Activated T-cell treated with anti-CD3 and anti-CD28 coated beads for 4 hours (primary cell): ENCODE results near the gene C14orf39.

Experiments used
- DNase-seq: peaks from one replicate; pipeline ENCODE4 v3.0.0-alpha.2; 2020

Gene C14orf39, protein sequence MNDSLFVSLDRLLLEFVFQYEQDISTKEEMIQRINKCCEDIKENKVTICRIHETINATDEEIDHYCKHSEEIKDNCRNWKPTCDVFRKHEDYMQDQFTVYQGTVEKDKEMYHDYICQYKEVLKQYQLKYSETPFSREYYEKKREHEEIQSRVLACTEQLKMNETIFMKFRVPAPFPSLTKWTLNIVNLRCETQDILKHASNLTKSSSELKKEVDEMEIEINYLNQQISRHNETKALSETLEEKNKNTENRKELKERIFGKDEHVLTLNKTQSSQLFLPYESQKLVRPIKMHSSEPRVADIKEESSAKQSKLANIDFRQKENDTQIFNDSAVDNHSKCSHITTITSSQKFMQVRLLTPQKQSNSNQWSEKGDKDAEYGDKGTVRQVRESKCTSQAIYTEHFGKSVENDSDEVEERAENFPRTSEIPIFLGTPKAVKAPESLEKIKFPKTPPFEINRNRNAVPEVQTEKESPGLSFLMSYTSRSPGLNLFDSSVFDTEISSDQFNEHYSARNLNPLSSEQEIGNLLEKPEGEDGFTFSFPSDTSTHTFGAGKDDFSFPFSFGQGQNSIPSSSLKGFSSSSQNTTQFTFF

GRCh38 chr14:60485598-60486251 lies at the start of gene C14orf39:
TSS of gene C14orf39 (minus strand) at chr14:60486063. CDS start at chr14:60485078, 985 bp downstream.
- no peak for DNase-seq

DNA sequence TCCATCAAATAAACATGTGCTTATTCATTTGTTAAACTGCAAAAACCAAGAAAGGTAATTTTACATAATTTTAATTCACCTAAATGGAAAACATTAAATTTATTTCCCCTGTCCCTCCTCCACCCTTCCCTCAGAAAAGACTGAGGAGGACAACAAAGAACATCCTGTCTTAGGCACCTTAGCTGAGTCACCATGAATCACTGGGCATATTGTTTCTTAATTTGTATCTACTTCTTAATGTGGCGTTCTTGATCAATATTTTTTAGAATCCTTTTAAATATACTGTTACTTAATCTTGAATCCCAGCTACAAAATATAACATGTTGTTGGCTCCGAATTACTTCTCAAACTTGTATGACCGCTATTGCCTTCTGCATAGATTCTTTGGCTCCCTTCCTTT lies 46.6 kb upstream of the C14orf39 start:
- no peak for DNase-seq

GRCh38 chr14:60515511-60516289 lies 29.8 kb upstream of the C14orf39 start:
- DNase-seq: no peak

- no peak for DNase-seq
Measured at GRCh38 chr14:60514741-60515491, 29.1 kb upstream of the C14orf39 start.

DNA sequence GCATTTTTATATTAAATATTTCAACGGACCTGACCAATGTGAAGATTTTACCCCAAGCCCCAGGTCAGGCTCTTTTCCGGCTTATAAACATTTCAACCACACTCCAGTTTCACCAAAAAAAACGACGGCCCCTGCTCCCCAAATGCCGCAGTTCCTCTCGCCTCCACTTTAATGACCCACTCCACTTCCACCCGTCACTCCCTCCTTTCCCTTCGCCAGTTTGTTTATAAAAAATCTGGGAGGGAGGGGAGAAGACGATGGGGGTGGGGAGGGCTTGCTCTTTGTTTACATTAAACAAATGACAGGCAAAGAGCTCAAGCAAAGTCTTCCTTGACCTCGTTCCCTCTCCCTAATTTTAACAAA lies 28.5 kb upstream of the C14orf39 start:
- DNase-seq: no peak

DNA sequence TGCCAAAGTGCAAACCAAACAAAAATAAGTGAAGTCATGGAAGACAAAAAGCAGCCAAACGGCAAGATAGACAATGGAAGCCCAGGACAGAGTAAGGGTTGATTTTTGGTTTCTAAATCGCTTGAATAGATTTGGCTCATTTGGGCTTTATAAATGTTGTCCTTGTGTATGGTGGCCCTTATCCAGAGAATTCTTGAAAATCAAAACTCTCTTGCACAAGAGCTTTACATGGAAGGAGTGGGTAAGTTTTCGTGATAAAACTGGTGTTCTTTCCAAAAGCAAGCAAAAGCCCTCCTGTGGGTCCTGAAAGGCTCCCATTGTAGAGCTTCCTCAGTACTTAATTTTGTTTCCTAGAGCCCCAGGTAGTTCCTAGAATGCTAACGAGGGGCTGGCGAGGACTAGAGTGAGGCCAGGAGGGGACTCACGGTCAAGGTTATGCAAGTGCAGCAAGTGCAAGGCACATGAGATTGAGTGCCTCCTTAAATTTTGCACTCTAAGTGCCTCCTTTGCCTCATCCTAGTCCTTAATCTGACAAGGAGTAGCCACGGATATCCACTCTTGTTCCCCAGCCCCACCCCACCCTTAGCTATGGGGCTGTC lies 27.2 kb upstream of the C14orf39 start:
- no peak for DNase-seq

- DNase-seq: no peak
Measured at GRCh38 chr14:60512126-60512525, 26.3 kb upstream of the C14orf39 start.

DNA sequence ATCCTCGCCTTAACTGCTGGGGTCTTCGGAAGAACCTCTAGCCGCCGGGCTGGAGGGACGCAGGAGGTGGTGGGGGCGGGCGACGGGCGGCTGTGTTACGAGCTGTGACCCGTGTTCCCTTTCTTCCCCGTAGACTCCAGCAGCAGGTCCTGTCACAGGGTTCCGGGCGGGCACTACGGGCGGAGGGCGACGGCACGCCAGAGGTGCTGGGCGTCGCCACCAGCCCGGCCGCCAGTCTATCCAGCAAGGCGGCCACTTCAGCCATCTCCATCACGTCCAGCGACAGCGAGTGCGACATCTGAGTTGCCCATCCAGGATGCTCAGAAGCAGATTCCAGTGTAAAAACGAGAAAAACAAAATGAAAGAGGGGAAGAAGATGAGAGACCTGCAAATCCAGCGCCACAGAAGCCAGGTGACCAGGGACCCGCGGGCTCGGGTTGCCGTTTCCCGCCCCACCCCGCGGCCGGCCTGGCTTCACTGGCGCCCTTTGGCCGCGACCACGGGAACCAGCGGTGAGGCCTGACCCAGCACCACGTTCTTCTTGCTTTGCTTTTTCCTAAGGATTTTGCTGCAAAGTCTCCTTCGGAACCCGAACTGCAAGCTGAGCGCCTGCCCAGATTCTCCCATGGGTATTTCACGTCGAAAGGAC lies 25.2 kb upstream of the C14orf39 start:
- DNase-seq: no peak

- DNase-seq: no peak
Measured at GRCh38 chr14:60510254-60510950, 24.5 kb upstream of the C14orf39 start.

DNA sequence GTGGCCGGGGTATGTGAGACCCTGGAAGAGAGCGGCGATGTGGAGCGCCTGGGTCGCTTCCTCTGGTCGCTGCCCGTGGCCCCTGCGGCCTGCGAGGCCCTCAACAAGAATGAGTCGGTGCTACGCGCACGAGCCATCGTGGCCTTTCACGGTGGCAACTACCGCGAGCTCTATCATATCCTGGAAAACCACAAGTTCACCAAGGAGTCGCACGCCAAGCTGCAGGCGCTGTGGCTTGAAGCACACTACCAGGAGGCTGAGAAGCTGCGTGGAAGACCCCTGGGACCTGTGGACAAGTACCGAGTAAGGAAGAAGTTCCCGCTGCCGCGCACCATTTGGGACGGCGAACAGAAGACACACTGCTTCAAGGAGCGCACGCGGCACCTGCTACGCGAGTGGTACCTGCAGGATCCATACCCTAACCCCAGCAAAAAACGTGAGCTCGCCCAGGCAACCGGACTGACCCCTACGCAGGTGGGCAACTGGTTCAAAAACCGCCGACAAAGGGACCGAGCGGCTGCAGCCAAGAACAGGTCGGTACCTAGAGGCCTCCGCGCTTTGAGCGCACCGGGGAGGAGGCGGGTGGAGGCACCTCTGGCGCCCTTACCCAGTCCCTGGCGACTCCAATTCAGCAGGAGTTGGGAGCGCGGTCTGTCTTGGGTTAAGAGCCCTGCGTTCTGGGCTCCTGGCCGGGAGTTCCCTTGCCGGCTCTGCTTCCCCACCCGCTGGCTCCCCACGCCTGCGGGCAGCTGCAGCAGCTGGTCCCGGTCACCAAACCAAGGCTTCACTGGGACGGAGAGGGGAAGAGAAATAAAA lies 23.8 kb upstream of the C14orf39 start:
- no peak for DNase-seq

DNA sequence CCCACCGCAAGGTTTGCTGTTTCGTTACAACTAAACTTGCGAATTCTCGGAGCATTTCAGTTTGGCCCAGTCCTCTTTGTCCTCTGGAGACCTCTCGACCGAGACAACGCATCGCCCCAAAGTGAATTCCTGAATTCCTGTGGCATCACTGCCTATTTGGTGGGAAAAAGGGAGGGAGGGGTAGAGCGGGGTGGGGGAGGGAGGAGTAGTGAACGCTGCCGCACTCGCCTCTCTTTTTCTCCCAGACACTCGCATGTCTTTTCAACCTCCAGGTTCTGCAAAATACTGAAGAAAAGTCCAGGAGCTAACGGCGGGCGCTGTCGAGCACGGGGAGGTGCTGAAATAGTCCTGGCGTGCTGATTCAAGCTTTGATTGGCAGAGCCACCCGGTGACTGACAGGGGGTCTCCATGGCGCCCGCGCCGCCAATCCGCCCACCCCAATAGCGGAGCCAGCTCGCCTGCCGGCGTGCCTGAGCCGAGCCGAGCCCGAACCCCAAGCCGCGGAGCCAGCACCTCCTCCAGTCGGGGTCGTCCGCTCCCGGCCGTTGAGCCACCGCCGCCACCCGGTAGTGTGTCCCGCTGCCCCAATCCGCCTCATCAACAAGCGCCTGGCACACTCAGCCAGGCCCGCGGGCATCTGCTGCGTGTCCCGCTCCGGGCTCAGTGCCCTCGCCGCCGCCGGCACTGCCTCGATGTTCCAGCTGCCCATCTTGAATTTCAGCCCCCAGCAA lies 23.0 kb upstream of the C14orf39 start, which contains the start of gene SIX6:
SIX6 (plus strand) TSS at position 440 of the 731 bp plus-strand sequence; CDS start at position 693, 253 bp downstream.
- DNase-seq: no peak

GRCh38 chr14:60508363-60508706 lies 22.5 kb upstream of the C14orf39 start:
- DNase-seq: no peak

- no peak for DNase-seq
Measured at GRCh38 chr14:60506985-60507829, 21.3 kb upstream of the C14orf39 start.

DNA sequence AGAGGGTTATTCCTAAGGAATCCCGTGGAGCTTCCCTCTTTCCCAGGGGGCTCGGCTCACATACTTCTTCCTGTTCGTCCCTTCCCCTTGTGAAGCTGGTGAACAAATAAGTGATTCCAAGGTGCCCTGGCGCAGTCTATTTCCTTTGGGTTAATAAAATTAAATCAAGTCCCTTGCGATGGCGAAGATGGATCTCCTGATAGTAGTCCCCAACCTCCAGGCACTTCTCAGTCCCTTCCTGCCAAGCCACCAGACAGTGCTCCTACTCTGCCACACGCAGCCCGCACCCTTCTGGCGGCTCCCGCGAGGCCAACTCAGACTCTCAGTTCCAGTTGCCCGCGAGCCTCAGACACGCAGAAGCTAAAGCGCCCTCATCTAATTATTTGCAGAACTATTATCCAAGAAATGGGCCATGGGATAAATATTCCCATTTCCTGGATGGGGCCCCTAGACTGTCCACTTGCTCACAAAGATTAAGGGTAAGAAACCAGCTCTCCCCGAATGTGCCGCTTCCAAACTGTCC lies 20.7 kb upstream of the C14orf39 start:
- no peak for DNase-seq

DNA sequence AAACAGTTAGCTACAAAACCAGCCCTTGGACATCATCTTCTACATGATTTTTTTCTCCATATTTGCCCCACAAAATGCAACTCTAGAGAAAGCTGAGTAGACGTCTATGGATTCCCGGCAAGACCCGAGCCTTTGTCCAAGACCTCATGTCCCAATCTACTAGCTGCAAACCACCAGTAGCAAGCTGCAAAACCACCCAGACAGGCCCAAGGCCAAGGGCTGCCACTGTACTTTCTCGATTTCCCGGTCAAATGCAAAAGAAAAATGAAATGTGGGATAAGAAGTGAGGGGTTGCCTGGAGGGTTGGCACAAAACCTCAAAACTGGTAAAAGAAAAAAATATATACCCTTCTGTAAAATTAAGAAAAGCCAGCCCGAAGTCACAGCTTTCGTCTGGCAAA lies 20.1 kb upstream of the C14orf39 start:
- DNase-seq: no peak

DNA sequence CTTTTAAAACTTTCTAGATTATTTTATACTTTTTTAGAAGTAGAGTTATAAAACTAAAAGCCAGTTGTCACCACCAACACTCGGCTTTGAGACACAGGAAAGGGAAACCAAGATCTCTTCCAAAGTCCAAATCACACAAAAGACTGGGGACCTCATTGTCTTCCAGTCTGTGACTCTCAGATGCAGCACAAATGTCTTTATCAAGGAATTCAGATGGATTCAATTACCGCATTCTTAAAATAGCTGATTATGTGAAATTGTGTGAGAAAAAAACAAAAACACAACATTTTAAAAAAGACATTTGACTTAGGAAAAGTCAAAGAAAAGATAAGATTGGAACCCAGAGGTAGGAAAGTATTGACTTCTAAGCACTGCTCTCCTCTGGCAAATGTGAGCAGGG lies 19.6 kb upstream of the C14orf39 start:
- no peak for DNase-seq

DNA sequence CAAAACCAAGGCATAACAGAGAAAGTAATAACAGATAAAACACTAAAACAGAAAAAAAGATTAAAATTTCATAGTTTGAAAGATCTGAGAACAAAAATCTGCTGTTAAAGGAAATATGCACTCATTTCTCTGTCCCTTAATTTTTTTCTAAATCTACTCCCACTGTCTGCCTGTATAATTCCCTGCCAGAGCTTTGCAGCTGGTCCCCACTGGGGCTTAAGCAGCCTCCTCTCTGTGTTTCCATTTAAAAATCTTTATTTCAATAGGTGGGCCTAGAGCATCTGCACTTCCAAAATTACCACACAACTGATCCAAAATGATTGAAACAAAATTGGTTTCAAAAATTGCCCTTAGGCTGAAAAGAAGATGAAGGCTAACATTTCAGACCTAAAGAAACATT lies 16.7 kb upstream of the C14orf39 start:
- no peak for DNase-seq

DNA sequence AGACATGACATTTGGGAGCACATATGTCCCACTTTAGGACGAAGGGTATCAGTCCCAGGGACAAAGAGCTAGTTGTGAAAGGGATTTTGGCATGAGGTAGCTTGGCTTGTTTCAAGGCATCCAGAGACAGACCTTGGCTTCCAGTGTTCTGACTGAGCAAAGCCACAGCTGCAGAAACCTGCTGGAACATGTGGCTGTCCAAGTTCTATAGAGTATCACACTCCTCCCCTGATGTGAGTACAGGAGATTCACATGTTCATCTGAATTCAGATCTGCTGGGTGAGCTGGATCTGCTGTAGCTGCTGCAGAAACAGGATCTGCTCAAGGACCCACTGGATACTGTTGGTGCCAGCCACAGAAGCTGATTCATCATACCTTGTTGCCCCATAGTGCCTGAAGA lies 10.1 kb upstream of the C14orf39 start:
- DNase-seq: no peak
